HCT116 (cell line): ENCODE measurements around the gene PDK2. TPM values are rescaled to one million over a fixed set of nuclear protein-coding genes. Genes with fewer than 3 reads are reported as not detected.

Experiments used
- ATAC-seq: fragments of 200-7000 bp; cut with Tn5 transposase; 2 replicates; pipeline ENCODE4 v1.9.1; 2020; ENCODE audit warnings: mild to moderate bottlenecking, moderate library complexity
- BruUV-seq: library from RNA; stranded (reverse); fragments of 400-500 nt; replicated peaks from 2 replicates; lab custom pipeline; 2021; lab: Mats Ljungman, UMichigan
- CTCF ChIA-PET: fragments of 300-600 bp; sonication (Branson Sonifier 250); formaldehyde crosslinking; loops from one replicate; lab custom pipeline; 2021; ENCODE audit warnings: antibody characterized with exemption; lab: Charles Lee
- POLR2A ChIA-PET: fragments of 300-600, 350-600 bp; sonication (Branson Sonifier 250); formaldehyde crosslinking; loops from one replicate; lab custom pipeline; 2021; ENCODE audit warnings: antibody characterized with exemption; lab: Charles Lee
- RAD21 ChIA-PET, 2 experiments: fragments of 300-600 bp; sonication (Branson Sonifier 250); formaldehyde crosslinking; loops; one replicate each; lab custom pipeline; 2023; ENCODE audit warnings: low total read pairs in 2 of 2; ENCODE audit not compliant: uncharacterized antibody in 2 of 2, unreplicated experiment in 2 of 2, low non-redundant PET in 1 of 2; lab: Charles Lee
- DNase-seq: peaks from one replicate; pipeline ENCODE4 v3.0.0-alpha.2; 2010; ENCODE audit warnings: low read depth, low spot score
- H2AFZ ChIP-seq: fragments of 200-600 bp; shearing (Covaris generic), sonication (generic); 2 replicates; pipeline ENCODE4 v1.6.1; 2017; ENCODE audit warnings: low read depth, mixed run types, mixed read lengths, antibody characterized with exemption, low read length; ENCODE audit not compliant: poor library complexity, severe bottlenecking
- H3K27ac ChIP-seq: 2 replicates; pipeline ENCODE4 v1.5.1; 2012; ENCODE audit warnings: low read depth, low read length
- H3K27me3 ChIP-seq: fragments of 200-600 bp; sonication (generic); 2 replicates; pipeline ENCODE4 v1.6.1; 2016; ENCODE audit warnings: mixed run types, low read length, mixed read lengths; ENCODE audit not compliant: insufficient read depth
- H3K36me3 ChIP-seq, 2 experiments: fragments of 200-500 bp in 1 of 2; fragments of 200-600 bp in 1 of 2; sonication (Bioruptor generic) in 1 of 2; sonication (generic) in 1 of 2; 2 replicates each; pipeline versions ENCODE4 v1.5.1 to v1.6.1; 2014 to 2016; ENCODE audit warnings: low read length in 2 of 2, inconsistent platforms in 1 of 2, mixed read lengths in 1 of 2, mixed run types in 1 of 2; ENCODE audit not compliant: insufficient read depth in 2 of 2, control insufficient read depth in 1 of 2
- H3K4me1 ChIP-seq, 2 experiments: fragments of 200-600 bp in 1 of 2; sonication (generic) in 1 of 2; 2 replicates each; pipeline versions ENCODE4 v1.5.1 to v1.6.1; 2012 to 2017; ENCODE audit warnings: low read length in 2 of 2, inconsistent platforms in 1 of 2, mild to moderate bottlenecking in 1 of 2, mixed read lengths in 1 of 2, mixed run types in 1 of 2, moderate library complexity in 1 of 2; ENCODE audit not compliant: insufficient read depth in 2 of 2, control insufficient read depth in 1 of 2
- H3K4me2 ChIP-seq: fragments of 200-600 bp; sonication (generic); 2 replicates; pipeline ENCODE4 v1.6.1; 2017; ENCODE audit warnings: mixed run types, low read length, mixed read lengths
- H3K4me3 ChIP-seq, 2 experiments: fragments of 200-600 bp in 1 of 2; sonication (generic) in 1 of 2; replicated peaks in 1 of 2; 2 replicates each; pipeline ENCODE4 v1.5.1; 2011 to 2016; ENCODE audit warnings: low read length in 2 of 2, control low read depth in 1 of 2, low read depth in 1 of 2, mild to moderate bottlenecking in 1 of 2, mixed read lengths in 1 of 2, mixed run types in 1 of 2
- H3K79me2 ChIP-seq: fragments of 200-600 bp; sonication (generic); 2 replicates; pipeline ENCODE4 v1.6.1; 2017; ENCODE audit warnings: mild to moderate bottlenecking, mixed run types, low read length, moderate library complexity, mixed read lengths; ENCODE audit not compliant: insufficient read depth
- H3K9ac ChIP-seq: fragments of 200-600 bp; sonication (generic); 2 replicates; pipeline ENCODE4 v1.6.1; 2016; ENCODE audit warnings: low read length, mixed read lengths
- H3K9me2 ChIP-seq: fragments of 200-600 bp; sonication (generic), shearing (Covaris generic); 2 replicates; pipeline ENCODE4 v1.6.1; 2017; ENCODE audit warnings: mixed run types, mild to moderate bottlenecking, moderate library complexity; ENCODE audit not compliant: insufficient read depth
- H3K9me3 ChIP-seq, 2 experiments: fragments of 200-500 bp in 1 of 2; fragments of 200-600 bp in 1 of 2; sonication (Bioruptor generic) in 1 of 2; sonication (generic) in 1 of 2; 2 replicates each; pipeline ENCODE4 v1.6.1; 2014 to 2017; ENCODE audit warnings: low read length in 2 of 2, mixed read lengths in 2 of 2, inconsistent platforms in 1 of 2, low read depth in 1 of 2, mild to moderate bottlenecking in 1 of 2, mixed run types in 1 of 2, moderate library complexity in 1 of 2; ENCODE audit not compliant: control insufficient read depth in 1 of 2, insufficient read depth in 1 of 2
- H4K20me1 ChIP-seq: fragments of 200-600 bp; sonication (generic), shearing (Covaris generic); 2 replicates; pipeline ENCODE4 v1.6.1; 2017; ENCODE audit warnings: mixed run types, mild to moderate bottlenecking, moderate library complexity; ENCODE audit not compliant: insufficient read depth
- JUND ChIP-seq: IDR thresholded peaks from 2 replicates; pipeline ENCODE4 v1.6.1; 2012
- POLR2AphosphoS5 ChIP-seq: IDR thresholded peaks from 2 replicates; pipeline ENCODE4 v1.6.1; 2011; ENCODE audit warnings: mild to moderate bottlenecking, low read depth, low read length, moderate library complexity
- YY1 ChIP-seq: IDR thresholded peaks from 2 replicates; pipeline ENCODE4 v1.6.1; 2011; ENCODE audit warnings: low read length, low read depth, moderate library complexity, mild to moderate bottlenecking; ENCODE audit not compliant: insufficient replicate concordance; ENCODE audit errors: extremely low read depth
- ZFX ChIP-seq: fragments of 450-650 bp; IDR thresholded peaks from 2 replicates; pipeline ENCODE4 v1.6.1; 2017
- intact Hi-C: fragments of 100-400 bp; cut with micrococcal nuclease; formaldehyde crosslinking; loops from 2 replicates; pipeline ENCODE4 v1.10.0; 2022
- total RNA-seq: library from RNA; stranded (reverse); gene quantifications from one replicate; pipeline ENCODE4 v1.2.1, GENCODE V29; 2021; ENCODE audit not compliant: unreplicated experiment

The PDK2 gene
- total RNA-seq, 1 experiment from 2014 or later = 39.1 TPM

DNA sequence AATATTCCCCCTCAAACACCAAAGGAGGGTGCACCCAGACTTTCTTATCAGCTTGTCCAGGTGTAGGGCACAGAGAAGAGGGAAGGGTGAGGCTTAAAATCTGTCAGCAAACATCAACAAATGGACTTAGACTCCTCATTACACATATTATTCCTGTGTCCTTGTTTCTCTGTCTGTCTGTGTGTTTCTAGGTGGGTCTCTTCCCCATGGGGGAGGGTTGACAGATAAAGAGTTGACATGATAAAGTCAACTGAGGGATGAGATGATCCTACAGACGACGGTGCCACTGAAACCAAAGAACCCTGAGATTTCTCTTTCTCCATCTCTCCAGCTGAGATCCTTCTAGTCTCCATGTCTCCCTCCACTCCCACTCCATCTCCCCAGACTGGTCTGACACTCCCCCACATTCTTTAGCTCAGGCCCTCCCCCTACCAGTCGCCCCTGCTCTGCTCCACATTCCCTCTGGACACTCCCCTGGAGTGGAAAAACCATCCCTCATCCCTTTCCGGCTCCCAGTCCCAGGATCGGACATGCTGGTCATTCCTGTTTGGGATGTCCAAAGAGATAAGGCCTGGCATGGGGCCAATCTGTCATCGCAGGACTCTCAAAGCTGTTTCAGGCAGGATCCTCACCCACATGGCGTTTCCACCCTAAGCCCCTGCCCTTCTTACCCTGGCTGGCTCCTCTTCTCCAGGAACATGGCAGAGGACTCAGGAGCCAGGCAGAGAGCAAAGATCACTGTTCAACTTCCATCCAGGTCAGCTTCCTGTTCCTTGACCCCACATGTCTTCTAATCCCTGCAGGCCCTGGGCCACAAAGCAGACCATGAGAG lies 42.1 kb upstream of the PDK2 start:
- peak overlapping the region; percentile 82 for H3K9ac ChIP-seq
- H3K9me3 ChIP-seq = no peaks in the 10 kb centered on the region
- peaks cover 0 to 7% of the 10 kb centered on the region in 2 experiments; a peak in 1 of 4 replicates for H3K36me3 ChIP-seq
- no peaks in the 10 kb centered on the region for H3K27me3 ChIP-seq
- BruUV-seq = no TSS peak
- H3K79me2 ChIP-seq = peaks cover 23% of the 10 kb centered on the region
- H3K4me3 ChIP-seq = peak overlapping the region in 1 of 2 experiments; percentile 3; a peak in 1 of 4 replicates
- no peak overlapping the region for H2AFZ ChIP-seq
- peak; percentile 51 for TF ChIP-seq POLR2AphosphoS5
- TF ChIP-seq YY1 = no peak
- H3K4me2 ChIP-seq = peak overlapping the region; percentile 87
- H3K9me2 ChIP-seq = no peaks in the 10 kb centered on the region
- H3K27ac ChIP-seq = peak overlapping the region; percentile 93
- DNase-seq = no peak
- intact Hi-C loops = no loop called here
- no peaks in the 10 kb centered on the region for H4K20me1 ChIP-seq
- RAD21 ChIA-PET = no interaction called here
- CTCF ChIA-PET = interaction anchor here (1.1 to 2.5 kb wide), 6 partner anchors 11 to 42 kb away, joined by 3 to 7 read pairs (median 4); partner anchors contain the start of gene PDK2
- no peak for ATAC-seq
- POLR2A ChIA-PET = interaction anchor here (1.2 to 6.8 kb wide), 6 partner anchors 8 to 23 kb away, joined by 3 to 99 read pairs (median 12); no protein-coding TSS in a partner anchor
- peaks cover 76 to 86% of the 10 kb centered on the region in 2 experiments for H3K4me1 ChIP-seq

DNA sequence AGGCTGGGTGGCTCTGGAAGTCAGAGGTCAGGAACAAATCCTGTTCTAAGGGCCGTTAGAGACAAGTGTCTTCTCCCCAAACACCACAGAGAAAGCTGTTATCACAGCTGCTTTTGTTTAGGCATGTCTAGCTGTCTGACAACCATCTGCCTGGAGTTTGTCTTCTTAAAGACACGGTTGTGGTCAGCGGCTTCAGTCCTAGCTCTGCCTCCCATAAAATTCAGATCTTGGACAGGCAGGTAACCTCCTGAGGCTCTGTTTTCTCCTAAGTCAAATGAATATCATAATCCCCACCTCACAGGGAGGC lies 41.5 kb upstream of the PDK2 start:
- POLR2A ChIA-PET = interaction anchor here (1.2 to 6.8 kb wide), 5 partner anchors 8 to 24 kb away, joined by 3 to 99 read pairs (median 8); no protein-coding TSS in a partner anchor
- H3K27ac ChIP-seq = peak overlapping the region; percentile 93
- ATAC-seq = no peak
- no peaks in the 10 kb centered on the region for H3K9me3 ChIP-seq
- TF ChIP-seq JUND (no peak), ZFX (peak; percentile 24)
- intact Hi-C loops = no loop called here
- CTCF ChIA-PET = interaction anchor here (1.1 to 2.5 kb wide), 4 partner anchors 10 to 41 kb away, joined by 3 to 7 read pairs (median 4); partner anchors contain the start of gene PDK2
- H3K9ac ChIP-seq = peak overlapping the region; percentile 82
- peaks cover 0 to 12% of the 10 kb centered on the region in 2 experiments; a peak in 1 of 4 replicates for H3K36me3 ChIP-seq
- no TSS peak for BruUV-seq
- DNase-seq = no peak
- H3K9me2 ChIP-seq = no peaks in the 10 kb centered on the region
- peak overlapping the region; percentile 87 for H3K4me2 ChIP-seq
- H3K79me2 ChIP-seq = peaks cover 28% of the 10 kb centered on the region
- RAD21 ChIA-PET = no interaction called here
- H4K20me1 ChIP-seq = no peaks in the 10 kb centered on the region
- H3K4me1 ChIP-seq = peaks cover 76 to 86% of the 10 kb centered on the region in 2 experiments
- no peak overlapping the region for H2AFZ ChIP-seq
- H3K4me3 ChIP-seq = peak overlapping the region in 1 of 2 experiments; percentile 3; a peak in 1 of 4 replicates
- H3K27me3 ChIP-seq = no peaks in the 10 kb centered on the region
